ENCODE results near the gene UPP1. TPM values are rescaled to one million over a fixed set of nuclear protein-coding genes. Genes with fewer than 3 reads are reported as not detected.

UPP1 gene
- total RNA-seq, 1 donor from 2014 or later, result 61.0 TPM

- Histone ChIP-seq H3K4me3 (no peak overlapping the region), H3K36me3 (peaks cover 70% of the 10 kb centered on the region), H3K4me1 (peaks cover 37% of the 10 kb centered on the region), H3K27me3 (ENCODE audit: low read depth) (no peaks in the 10 kb centered on the region), H3K9me3 (no peaks in the 10 kb centered on the region), H3K27ac (no peak overlapping the region)
- TF ChIP-seq, protein P1, sequence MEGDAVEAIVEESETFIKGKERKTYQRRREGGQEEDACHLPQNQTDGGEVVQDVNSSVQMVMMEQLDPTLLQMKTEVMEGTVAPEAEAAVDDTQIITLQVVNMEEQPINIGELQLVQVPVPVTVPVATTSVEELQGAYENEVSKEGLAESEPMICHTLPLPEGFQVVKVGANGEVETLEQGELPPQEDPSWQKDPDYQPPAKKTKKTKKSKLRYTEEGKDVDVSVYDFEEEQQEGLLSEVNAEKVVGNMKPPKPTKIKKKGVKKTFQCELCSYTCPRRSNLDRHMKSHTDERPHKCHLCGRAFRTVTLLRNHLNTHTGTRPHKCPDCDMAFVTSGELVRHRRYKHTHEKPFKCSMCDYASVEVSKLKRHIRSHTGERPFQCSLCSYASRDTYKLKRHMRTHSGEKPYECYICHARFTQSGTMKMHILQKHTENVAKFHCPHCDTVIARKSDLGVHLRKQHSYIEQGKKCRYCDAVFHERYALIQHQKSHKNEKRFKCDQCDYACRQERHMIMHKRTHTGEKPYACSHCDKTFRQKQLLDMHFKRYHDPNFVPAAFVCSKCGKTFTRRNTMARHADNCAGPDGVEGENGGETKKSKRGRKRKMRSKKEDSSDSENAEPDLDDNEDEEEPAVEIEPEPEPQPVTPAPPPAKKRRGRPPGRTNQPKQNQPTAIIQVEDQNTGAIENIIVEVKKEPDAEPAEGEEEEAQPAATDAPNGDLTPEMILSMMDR (IDR thresholded peaks at IDR 0.05), result no peak
- DNase-seq (no peak), ATAC-seq (no peak)
- intact Hi-C loops (cut with DNase I), result no loop called here
Observed at GRCh38 chr7:48099781-48100180, 10.7 kb downstream of the UPP1 start.

GRCh38 chr7:48101352-48101751 is 12.3 kb downstream of the UPP1 start:
- no peak for DNase-seq
- Histone ChIP-seq H3K4me3 (no peak overlapping the region), H3K4me1 (peaks cover 22% of the 10 kb centered on the region), H3K27ac (no peak overlapping the region), H3K9me3 (no peaks in the 10 kb centered on the region), H3K27me3 (ENCODE audit: low read depth) (no peaks in the 10 kb centered on the region), H3K36me3 (peaks cover 76% of the 10 kb centered on the region)
- no peak for ATAC-seq
- intact Hi-C loops (cut with DNase I), result no loop called here
- TF ChIP-seq, protein P1 (IDR thresholded peaks at IDR 0.05), result no peak

DNA sequence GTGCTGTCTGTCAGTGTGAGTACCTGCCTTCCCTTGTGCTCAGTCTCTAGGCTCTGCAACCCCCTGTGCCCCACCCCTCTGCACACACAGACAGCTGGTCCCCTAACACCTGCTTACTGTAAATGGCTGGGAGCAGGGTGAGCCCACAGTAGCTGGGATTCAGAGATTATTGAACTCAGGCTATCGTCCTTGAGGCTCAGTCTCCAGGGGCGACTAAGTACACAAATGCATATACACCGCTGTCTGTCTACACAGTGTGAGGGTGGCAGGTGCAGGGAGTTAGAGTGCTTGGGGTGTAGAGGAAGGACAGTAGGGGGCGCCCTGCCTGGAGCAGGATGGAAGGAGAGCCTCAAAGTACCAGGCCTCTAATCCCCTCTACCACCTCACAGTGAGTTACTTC is 12.9 kb downstream of the UPP1 start:
- Histone ChIP-seq H3K4me1 (peaks cover 19% of the 10 kb centered on the region), H3K4me3 (no peak overlapping the region), H3K9me3 (no peaks in the 10 kb centered on the region), H3K36me3 (peaks cover 82% of the 10 kb centered on the region), H3K27ac (no peak overlapping the region), H3K27me3 (ENCODE audit: low read depth) (no peaks in the 10 kb centered on the region)
- DNase-seq, result no peak
- ATAC-seq, result peak in 1 of 2 donors; percentile 34
- TF ChIP-seq, protein P1 (IDR thresholded peaks at IDR 0.05), result peak; percentile 25
- intact Hi-C loops (cut with DNase I), result no loop called here

DNA sequence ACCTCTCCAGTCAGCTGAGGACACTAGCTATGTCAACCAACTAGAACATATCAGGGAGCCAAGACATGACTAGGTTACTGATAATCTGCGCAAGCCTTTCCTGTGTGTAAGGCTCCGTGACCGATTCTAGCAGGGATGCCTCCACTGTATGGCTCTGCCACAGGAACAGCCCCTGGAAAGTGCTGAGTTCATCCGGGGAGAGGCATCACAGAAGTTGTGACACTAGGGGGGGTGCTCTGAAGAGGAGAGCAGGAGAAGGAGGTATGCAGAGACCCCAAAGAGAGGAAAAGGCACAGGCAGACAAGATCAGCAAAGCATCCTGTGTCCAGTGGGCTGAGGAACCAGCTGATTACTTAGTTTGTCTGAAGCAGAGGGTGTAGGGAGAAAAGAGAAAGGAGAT is 13.5 kb downstream of the UPP1 start:
- H3K4me1 ChIP-seq, result peaks cover 17% of the 10 kb centered on the region
- peaks cover 88% of the 10 kb centered on the region for H3K36me3 ChIP-seq
- TF ChIP-seq, protein P1 (IDR thresholded peaks at IDR 0.05), result no peak
- no peaks in the 10 kb centered on the region for H3K27me3 ChIP-seq (ENCODE audit: low read depth)
- DNase-seq (no peak), ATAC-seq (no peak)
- H3K4me3 ChIP-seq, result no peak overlapping the region
- H3K27ac ChIP-seq, result no peak overlapping the region
- intact Hi-C loops (cut with DNase I), result no loop called here
- no peaks in the 10 kb centered on the region for H3K9me3 ChIP-seq

DNA sequence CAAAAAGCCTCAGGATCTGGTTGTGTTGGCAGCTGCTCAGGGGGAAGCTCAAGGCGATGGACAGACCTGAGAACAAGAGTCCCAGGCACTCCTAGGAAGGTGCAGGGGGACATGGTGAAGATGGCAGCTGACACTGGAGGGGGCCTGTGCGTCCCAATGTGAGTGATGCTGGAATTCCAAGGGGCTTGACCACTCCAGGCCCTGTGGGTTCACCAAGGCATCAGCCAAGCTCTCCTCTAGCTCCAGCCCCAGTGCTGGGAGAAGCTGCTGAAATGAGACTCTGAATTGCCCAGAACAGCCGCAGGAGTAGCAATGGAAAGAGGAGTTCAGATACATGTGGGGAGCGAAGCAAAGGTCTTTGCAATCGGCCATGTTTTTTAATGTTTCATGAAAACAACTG is 16.0 kb downstream of the UPP1 start:
- no peak for DNase-seq
- no peak for ATAC-seq
- Histone ChIP-seq H3K27me3 (ENCODE audit: low read depth) (no peaks in the 10 kb centered on the region), H3K27ac (no peak overlapping the region), H3K36me3 (peaks cover 87% of the 10 kb centered on the region), H3K4me3 (no peak overlapping the region), H3K4me1 (peaks cover 4% of the 10 kb centered on the region), H3K9me3 (no peaks in the 10 kb centered on the region)
- intact Hi-C loops (cut with DNase I), result no loop called here
- TF ChIP-seq, protein P1 (IDR thresholded peaks at IDR 0.05), result no peak
